HUES6 (cell line): ENCODE results near the gene BEX1.
"Not testable (repeated sequence)": the region's sequence is repeated elsewhere in the genome, so short reads cannot be mapped to it uniquely, and the experiment has no call there.

Experiments
- H3K27ac ChIP-seq: 2 replicates; pipeline ENCODE4 v1.7.0; 2013; ENCODE audit warnings: low read depth, mild to moderate bottlenecking, low read length, inconsistent platforms
- H3K27me3 ChIP-seq: 2 replicates; pipeline ENCODE4 v1.6.1; 2013; ENCODE audit warnings: low read length; ENCODE audit not compliant: control insufficient read depth, insufficient read depth
- H3K36me3 ChIP-seq: 2 replicates; pipeline ENCODE4 v1.6.1; 2013; ENCODE audit warnings: low read length; ENCODE audit not compliant: control insufficient read depth, insufficient read depth
- H3K4me1 ChIP-seq: 2 replicates; pipeline ENCODE4 v1.6.1; 2013; ENCODE audit warnings: low read length; ENCODE audit not compliant: control insufficient read depth, insufficient read depth
- H3K4me3 ChIP-seq: 2 replicates; pipeline ENCODE4 v1.5.1; 2013; ENCODE audit warnings: low read depth, low read length
- H3K9ac ChIP-seq: one replicate; pipeline ENCODE4 v1.6.1; 2013; ENCODE audit warnings: mild to moderate bottlenecking, low read length
- H3K9me3 ChIP-seq: 2 replicates; pipeline ENCODE4 v1.6.1; 2013; ENCODE audit warnings: low read depth, low read length; ENCODE audit not compliant: control insufficient read depth, insufficient read depth

The BEX1 gene

DNA sequence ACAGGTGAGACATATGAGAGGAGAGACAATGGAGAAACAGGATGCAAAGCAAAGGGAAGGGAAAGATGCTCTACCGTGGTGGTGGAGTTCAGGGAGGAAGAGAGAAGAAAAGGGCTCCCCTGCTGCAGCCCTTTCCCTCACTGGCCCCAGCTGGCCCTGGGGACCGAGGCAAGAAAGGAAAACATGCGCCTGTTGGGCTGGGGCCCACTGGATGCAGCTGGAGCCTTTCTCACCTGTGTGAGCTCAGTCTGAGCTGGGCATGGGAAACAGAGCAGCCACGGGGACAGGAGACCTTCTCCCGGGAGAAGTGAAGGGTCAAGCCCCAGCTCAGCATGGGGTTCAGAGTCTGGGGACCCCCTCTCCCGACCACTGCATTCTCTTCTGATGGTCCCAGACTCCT lies 17.1 kb upstream of the BEX1 start:
- H3K36me3 ChIP-seq, result no peaks in the 10 kb centered on the region
- no peak overlapping the region for H3K4me3 ChIP-seq
- H3K27me3 ChIP-seq, result peaks cover 30% of the 10 kb centered on the region
- H3K4me1 ChIP-seq, result 0 out of 2 replicates have a peak, but pooled peaks cover 2% of the 10 kb centered on the region
- no peak overlapping the region for H3K27ac ChIP-seq
- H3K9ac ChIP-seq, result no peak overlapping the region
- no peaks in the 10 kb centered on the region for H3K9me3 ChIP-seq

DNA sequence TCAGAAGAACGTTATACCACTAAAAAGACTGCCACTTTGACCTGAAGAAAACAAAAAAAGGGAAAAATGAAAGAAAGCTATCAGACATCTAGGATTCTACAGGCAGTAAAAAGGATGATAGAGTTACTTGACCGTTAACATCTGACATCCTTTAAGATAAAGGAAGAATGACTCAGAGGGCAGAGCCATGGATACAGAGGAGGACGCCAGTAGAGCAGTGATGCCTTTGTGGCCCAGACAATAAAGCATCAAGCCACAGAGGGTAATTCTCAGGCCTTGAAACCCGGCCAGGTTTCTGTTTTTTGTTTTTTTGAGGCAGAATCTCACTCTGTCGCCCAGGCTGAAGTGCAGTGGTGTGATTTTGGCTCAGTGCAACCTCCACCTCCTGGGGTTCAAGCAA lies 9.5 kb upstream of the BEX1 start:
- Histone ChIP-seq H3K4me3 (no peak overlapping the region), H3K36me3 (no peaks in the 10 kb centered on the region), H3K27me3 (peaks cover 26% of the 10 kb centered on the region), H3K9ac (no peak overlapping the region), H3K27ac (no peak overlapping the region), H3K4me1 (0 out of 2 replicates have a peak, but pooled peaks cover 2% of the 10 kb centered on the region), H3K9me3 (no peaks in the 10 kb centered on the region)

DNA sequence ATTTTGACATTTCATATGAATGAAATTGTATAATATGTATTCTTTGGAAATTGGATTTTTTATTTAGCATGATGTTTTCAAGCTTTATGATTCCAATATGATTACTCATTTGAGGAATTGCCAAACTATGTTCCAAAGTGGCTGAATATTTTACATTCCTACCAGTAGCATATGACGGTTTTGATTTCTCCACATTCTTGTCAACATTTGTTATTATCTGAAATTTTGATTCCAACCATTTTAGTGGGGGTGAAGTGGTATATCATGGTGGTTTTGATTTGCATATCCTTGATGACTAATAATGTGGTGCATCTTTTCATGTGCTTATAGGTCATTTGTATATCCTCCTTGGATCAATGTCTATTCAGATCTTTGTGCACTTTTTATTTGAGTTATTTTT lies 2.6 kb upstream of the BEX1 start:
- Histone ChIP-seq H3K27me3 (peaks cover 18% of the 10 kb centered on the region), H3K9me3 (no peaks in the 10 kb centered on the region), H3K27ac (no peak overlapping the region), H3K9ac (no peak overlapping the region), H3K4me3 (no peak overlapping the region), H3K4me1 (no peaks in the 10 kb centered on the region), H3K36me3 (no peaks in the 10 kb centered on the region)

DNA sequence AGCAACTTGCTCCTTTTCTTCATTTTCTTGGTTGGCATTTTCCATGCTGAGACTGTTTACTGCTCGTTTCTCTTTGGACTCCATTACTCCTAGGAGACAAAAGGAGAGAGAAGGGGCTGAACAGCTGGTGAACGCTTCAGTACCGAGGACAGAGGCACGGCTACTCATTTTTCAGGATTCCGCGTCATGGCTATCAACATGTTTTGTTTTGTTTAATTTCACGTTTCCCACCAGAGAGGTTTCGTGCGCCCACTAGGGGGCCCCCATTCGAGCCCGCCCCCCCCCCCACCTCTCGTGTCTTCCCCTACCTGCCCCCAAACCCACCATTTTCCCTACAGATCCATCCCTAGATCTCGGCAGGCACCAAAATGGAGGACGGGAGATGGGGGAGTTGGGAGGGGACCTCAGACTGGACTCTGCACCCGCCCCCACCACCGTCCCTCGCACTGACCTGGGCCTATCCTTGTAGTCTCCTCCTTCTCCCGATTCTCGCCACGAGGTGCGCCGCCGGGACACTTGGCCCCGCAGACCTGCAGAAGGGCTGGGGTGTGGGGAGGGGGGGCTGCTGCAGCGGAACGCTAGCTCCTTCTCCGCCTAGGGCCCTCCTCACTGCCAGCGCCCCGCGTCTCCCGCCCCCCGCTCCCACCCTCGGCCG lies 653 bp downstream of the BEX1 start:
- no peaks in the 10 kb centered on the region for H3K4me1 ChIP-seq
- H3K9me3 ChIP-seq, result no peaks in the 10 kb centered on the region
- H3K9ac ChIP-seq, result peak overlapping the region; percentile 78
- peak overlapping the region; percentile 82 for H3K4me3 ChIP-seq
- peak overlapping the region; percentile 67; the same call in 1 of the 2 replicates for H3K27ac ChIP-seq
- peaks cover 13% of the 10 kb centered on the region for H3K27me3 ChIP-seq
- no peaks in the 10 kb centered on the region for H3K36me3 ChIP-seq

DNA sequence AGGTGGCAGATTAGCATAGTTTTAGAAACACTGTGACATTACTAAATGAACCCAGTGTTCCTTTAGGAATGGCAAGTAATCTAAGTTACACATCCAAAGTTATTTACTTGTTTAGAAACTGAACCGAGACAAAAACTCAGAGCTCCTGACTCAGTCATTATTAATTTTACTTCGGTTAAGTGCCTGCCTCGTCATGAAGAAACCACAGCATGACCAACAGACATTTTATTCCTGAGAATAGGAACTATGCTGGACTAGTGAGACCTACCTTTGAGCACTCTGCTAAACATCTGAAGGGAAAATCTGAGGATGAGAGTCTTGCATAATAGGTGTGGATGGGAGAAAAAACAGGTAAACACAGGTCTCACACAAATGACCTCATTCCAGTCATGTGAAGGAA lies 2.5 kb downstream of the BEX1 start:
- Histone ChIP-seq H3K9ac (no peak overlapping the region), H3K4me1 (no peaks in the 10 kb centered on the region), H3K27me3 (peaks cover 12% of the 10 kb centered on the region), H3K36me3 (no peaks in the 10 kb centered on the region), H3K27ac (no peak overlapping the region), H3K9me3 (no peaks in the 10 kb centered on the region), H3K4me3 (no peak overlapping the region)

DNA sequence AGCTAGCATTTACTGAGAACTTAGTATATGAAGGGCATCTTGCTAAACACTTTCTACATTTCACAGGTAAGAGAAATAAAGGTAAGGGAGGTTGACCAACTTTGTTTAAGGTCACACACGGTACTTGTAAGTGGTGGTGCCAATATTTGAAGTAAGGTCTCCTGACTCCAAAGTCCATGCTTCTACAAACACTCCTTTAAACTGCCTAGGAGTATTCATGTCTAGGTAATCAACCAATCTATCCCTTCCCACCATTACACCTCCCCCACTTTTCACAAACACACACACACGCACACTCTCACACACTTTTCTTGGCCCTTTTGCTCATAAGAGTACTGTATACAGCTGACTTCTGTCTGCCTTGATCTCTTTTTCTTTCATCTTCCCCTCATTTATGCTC lies 7.1 kb downstream of the BEX1 start:
- Histone ChIP-seq H3K36me3 (no peaks in the 10 kb centered on the region), H3K27me3 (peaks cover 3% of the 10 kb centered on the region; the same call in 1 of the 2 replicates), H3K27ac (no peak overlapping the region), H3K4me3 (no peak overlapping the region), H3K9ac (no peak overlapping the region), H3K9me3 (no peaks in the 10 kb centered on the region), H3K4me1 (no peaks in the 10 kb centered on the region)

DNA sequence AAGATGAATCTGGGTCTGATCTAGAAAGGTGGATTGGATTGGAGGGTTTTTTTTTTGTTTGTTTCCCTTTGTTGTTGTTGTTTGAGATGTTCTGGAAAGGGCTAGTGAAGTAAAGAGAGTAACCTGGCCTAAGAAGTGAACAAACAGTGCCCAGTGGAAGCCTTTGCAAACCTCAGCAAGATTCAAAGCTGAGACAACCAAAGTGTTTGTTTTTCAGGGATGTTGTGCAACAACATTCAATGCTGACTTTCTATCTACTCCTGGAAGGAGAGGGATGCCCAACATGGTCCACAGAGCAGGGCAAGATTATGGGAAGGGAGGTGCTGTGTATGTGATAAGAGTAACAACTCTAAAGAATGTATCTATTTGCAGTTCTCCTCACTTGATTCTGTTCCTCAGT lies 11.3 kb downstream of the BEX1 start:
- H3K27me3 ChIP-seq, result peaks cover 3% of the 10 kb centered on the region; the same call in 1 of the 2 replicates
- H3K9ac ChIP-seq, result no peak overlapping the region
- no peaks in the 10 kb centered on the region for H3K9me3 ChIP-seq
- H3K4me3 ChIP-seq, result no peak overlapping the region
- no peak overlapping the region for H3K27ac ChIP-seq
- no peaks in the 10 kb centered on the region for H3K36me3 ChIP-seq
- H3K4me1 ChIP-seq, result peaks cover 4% of the 10 kb centered on the region; the same call in 1 of the 2 replicates

DNA sequence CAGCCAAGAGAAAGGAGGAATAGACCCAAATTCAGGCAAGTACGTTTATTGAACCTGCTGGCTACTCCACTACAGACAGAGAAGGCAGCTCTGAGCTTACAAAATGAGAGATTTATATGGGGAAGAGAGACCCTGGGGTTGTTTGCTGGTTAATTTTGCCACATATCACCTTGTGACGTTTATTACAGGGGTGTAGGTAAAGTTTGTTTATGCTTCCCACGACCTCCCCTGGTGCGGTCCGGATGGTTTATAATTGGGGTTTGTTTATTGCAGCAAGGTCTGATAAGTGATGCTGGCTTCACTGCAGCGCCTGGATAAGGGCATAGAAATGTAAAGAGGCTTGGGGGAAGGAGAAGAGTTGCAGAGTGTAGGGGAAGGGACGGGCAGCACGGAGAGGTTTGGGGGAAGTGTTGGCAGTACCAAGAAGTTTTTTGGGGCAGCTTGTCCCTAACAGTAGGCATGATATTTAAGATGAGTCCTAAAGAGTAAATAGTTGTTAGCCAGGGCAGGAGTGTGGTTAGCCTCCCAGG lies 12.6 kb downstream of the BEX1 start:
- H3K27ac ChIP-seq, result no peak overlapping the region
- H3K4me3 ChIP-seq, result no peak overlapping the region
- peaks cover 4% of the 10 kb centered on the region for H3K9me3 ChIP-seq
- peaks cover 3% of the 10 kb centered on the region; the same call in 1 of the 2 replicates for H3K27me3 ChIP-seq
- H3K4me1 ChIP-seq, result peaks cover 4% of the 10 kb centered on the region; the same call in 1 of the 2 replicates
- H3K9ac ChIP-seq, result no peak overlapping the region
- no peaks in the 10 kb centered on the region for H3K36me3 ChIP-seq

DNA sequence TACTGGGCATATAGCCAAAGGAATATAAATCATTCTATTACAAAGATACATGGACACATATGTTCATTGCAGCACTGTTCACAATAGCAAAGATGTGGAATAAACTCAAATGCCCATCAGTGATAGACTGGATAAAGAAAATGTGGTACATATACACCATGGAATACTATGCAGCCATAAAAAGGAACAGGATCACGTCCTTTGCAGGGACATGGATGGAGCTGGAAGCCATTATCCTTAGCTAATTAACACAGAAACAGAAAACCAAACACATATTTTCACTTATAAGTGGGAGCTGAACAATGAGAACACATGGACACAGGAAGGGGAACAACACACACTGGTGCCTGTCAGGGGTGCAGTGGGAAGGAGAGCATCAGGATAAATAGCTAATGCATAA lies 30.6 kb downstream of the BEX1 start:
- not testable (repeated sequence) for H3K9ac ChIP-seq, H3K9me3 ChIP-seq, H3K27ac ChIP-seq, H3K4me1 ChIP-seq, H3K27me3 ChIP-seq, H3K36me3 ChIP-seq, H3K4me3 ChIP-seq

DNA sequence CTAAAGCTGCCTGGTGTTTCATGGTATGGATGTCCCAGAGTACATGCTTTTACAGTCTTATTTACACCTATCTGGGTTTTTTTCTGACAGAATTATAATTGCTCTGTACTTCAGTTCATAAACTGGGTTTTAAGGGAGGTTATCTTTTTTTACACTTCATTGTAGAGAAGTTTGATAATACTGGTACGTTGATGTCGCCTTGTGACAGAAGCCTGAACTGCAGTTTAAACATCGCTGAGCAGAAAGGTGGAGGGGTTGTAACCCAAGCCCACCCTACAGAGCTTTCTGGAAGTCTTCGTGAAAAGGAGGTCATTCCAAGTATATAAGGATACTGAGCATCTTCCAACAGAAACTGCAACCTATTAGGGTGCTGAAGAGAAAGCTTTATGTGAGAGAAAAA lies 46.4 kb downstream of the BEX1 start:
- Histone ChIP-seq H3K4me3 (no peak overlapping the region), H3K36me3 (no peaks in the 10 kb centered on the region), H3K9ac (no peak overlapping the region), H3K27me3 (peaks cover 36% of the 10 kb centered on the region), H3K4me1 (no peaks in the 10 kb centered on the region), H3K9me3 (peaks cover 5% of the 10 kb centered on the region), H3K27ac (no peak overlapping the region)

DNA sequence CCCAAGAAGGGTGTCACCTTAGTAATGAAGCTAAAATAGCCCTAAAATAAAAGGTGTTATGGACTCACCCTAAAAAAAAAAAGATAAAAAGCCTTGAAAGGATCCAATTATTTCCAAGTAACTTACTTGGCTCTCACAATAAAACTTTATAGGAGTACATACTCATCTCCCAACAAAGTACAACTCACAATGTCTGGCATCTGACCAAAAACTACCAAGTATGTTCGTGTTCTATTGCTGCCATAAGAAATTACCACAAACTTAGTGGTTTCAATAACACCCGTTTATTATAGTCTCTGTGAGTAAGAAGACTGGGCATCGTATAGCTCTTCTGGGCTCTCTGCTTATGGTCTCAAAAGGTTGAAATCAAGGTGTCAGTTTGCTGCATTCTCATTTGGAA lies 51.0 kb downstream of the BEX1 start:
- Histone ChIP-seq H3K4me3 (no peak overlapping the region), H3K27ac (no peak overlapping the region), H3K4me1 (no peaks in the 10 kb centered on the region), H3K27me3 (peaks cover 39% of the 10 kb centered on the region), H3K36me3 (no peaks in the 10 kb centered on the region), H3K9ac (no peak overlapping the region), H3K9me3 (peaks cover 8% of the 10 kb centered on the region)
